Measurements from ENCODE around the gene PIK3R4. TPM values are rescaled to one million over a fixed set of nuclear protein-coding genes. Genes with fewer than 3 reads are reported as not detected.
A peak's percentile ranks its signal among the peaks of the same experiment; 100 is the strongest.

PIK3R4 gene
- total and polyA plus RNA-seq, 2 experiments from 2014 or later: 19.4 to 23.2 TPM

- H3K36me3 ChIP-seq: peaks cover 19% of the 10 kb centered on the region
- no peak for TF ChIP-seq CTCF (IDR thresholded peaks at IDR 0.05; ENCODE audit: low read depth, low read length)
Measured at GRCh38 chr3:130702985-130703384, 43.6 kb downstream of the PIK3R4 start.

GRCh38 chr3:130700541-130700940 lies 46.1 kb downstream of the PIK3R4 start:
- H3K27me3 ChIP-seq: no peaks in the 10 kb centered on the region
- H3K36me3 ChIP-seq: peaks cover 11% of the 10 kb centered on the region
- no peaks in the 10 kb centered on the region for H3K9me3 ChIP-seq (ENCODE audit: low read depth)
- TF ChIP-seq CTCF (IDR thresholded peaks at IDR 0.05; ENCODE audit: low read depth, low read length): no peak
- peak in 1 of 2 donors; percentile 30 for DNase-seq (ENCODE audit: low read depth in 1 of 2, low spot score in 1 of 2)
- no peak overlapping the region for H3K4me3 ChIP-seq
- no peak overlapping the region for H3K27ac ChIP-seq
- H3K4me1 ChIP-seq (ENCODE audit: low read depth): peaks cover 6% of the 10 kb centered on the region

More at GRCh38 chr3:130702985-130703384, 43.6 kb downstream of the PIK3R4 start:
- Histone ChIP-seq H3K4me3 (no peak overlapping the region), H3K27ac (peak overlapping the region; percentile 59), H3K9me3 (ENCODE audit: low read depth) (no peaks in the 10 kb centered on the region), H3K27me3 (no peaks in the 10 kb centered on the region), H3K4me1 (ENCODE audit: low read depth) (peaks cover 6% of the 10 kb centered on the region)
- peak in 1 of 2 donors; percentile 46 for DNase-seq (ENCODE audit: low read depth in 1 of 2, low spot score in 1 of 2)

GRCh38 chr3:130699765-130700164 lies 46.9 kb downstream of the PIK3R4 start:
- DNase-seq (ENCODE audit: low read depth in 1 of 2, low spot score in 1 of 2): peak; percentile 2 to 58
- H3K36me3 ChIP-seq: peaks cover 8% of the 10 kb centered on the region
- H3K4me1 ChIP-seq (ENCODE audit: low read depth): peaks cover 6% of the 10 kb centered on the region
- no peak overlapping the region for H3K27ac ChIP-seq
- TF ChIP-seq CTCF (IDR thresholded peaks at IDR 0.05; ENCODE audit: low read depth, low read length): peak; percentile 56
- H3K4me3 ChIP-seq: no peak overlapping the region
- no peaks in the 10 kb centered on the region for H3K9me3 ChIP-seq (ENCODE audit: low read depth)
- H3K27me3 ChIP-seq: no peaks in the 10 kb centered on the region

GRCh38 chr3:130693314-130693713 lies 53.3 kb downstream of the PIK3R4 start:
- Histone ChIP-seq H3K36me3 (peaks cover 7% of the 10 kb centered on the region), H3K27ac (no peak overlapping the region), H3K4me1 (ENCODE audit: low read depth) (no peaks in the 10 kb centered on the region), H3K4me3 (no peak overlapping the region), H3K9me3 (ENCODE audit: low read depth) (no peaks in the 10 kb centered on the region), H3K27me3 (no peaks in the 10 kb centered on the region)
- DNase-seq (ENCODE audit: low read depth in 1 of 2, low spot score in 1 of 2): no peak
- TF ChIP-seq CTCF (IDR thresholded peaks at IDR 0.05; ENCODE audit: low read depth, low read length): no peak

GRCh38 chr3:130692455-130692854 lies 54.2 kb downstream of the PIK3R4 start:
- DNase-seq (ENCODE audit: low read depth in 1 of 2, low spot score in 1 of 2): no peak
- Histone ChIP-seq H3K4me3 (no peak overlapping the region), H3K27ac (no peak overlapping the region), H3K36me3 (peaks cover 7% of the 10 kb centered on the region), H3K27me3 (no peaks in the 10 kb centered on the region), H3K9me3 (ENCODE audit: low read depth) (no peaks in the 10 kb centered on the region), H3K4me1 (ENCODE audit: low read depth) (no peaks in the 10 kb centered on the region)
- no peak for TF ChIP-seq CTCF (IDR thresholded peaks at IDR 0.05; ENCODE audit: low read depth, low read length)

Measured in cardiac muscle cell (in vitro differentiated cells and primary cell).